HG03175 (cell line): ENCODE data around the gene ARHGAP20.
A peak's percentile ranks its signal among the peaks of the same experiment; 100 is the strongest.

Experiments used
- ATAC-seq: cut with Tn5 transposase; IDR thresholded peaks from one replicate; pipeline ENCODE4 v1.9.1; 2021; ENCODE audit warnings: mild to moderate bottlenecking, moderate library complexity; ENCODE audit not compliant: unreplicated experiment

Gene ARHGAP20

GRCh38 chr11:110711776-110712658 is at the start of gene ARHGAP20:
TSS of gene ARHGAP20 (minus strand) at chr11:110712437. CDS start at chr11:110712231, 206 bp downstream.
- ATAC-seq, result peak; percentile 77

GRCh38 chr11:110761991-110762390 is 49.8 kb upstream of the ARHGAP20 start:
- no peak for ATAC-seq

- ATAC-seq, result no peak
Measured at GRCh38 chr11:110761131-110761530, 48.9 kb upstream of the ARHGAP20 start.

- no peak for ATAC-seq
Measured at GRCh38 chr11:110759972-110760381, 47.7 kb upstream of the ARHGAP20 start.

- no peak for ATAC-seq
Measured at GRCh38 chr11:110757962-110758755, 45.9 kb upstream of the ARHGAP20 start.

- no peak for ATAC-seq
Measured at GRCh38 chr11:110757066-110757465, 44.8 kb upstream of the ARHGAP20 start.

- ATAC-seq, result no peak
Measured at GRCh38 chr11:110755941-110756340, 43.7 kb upstream of the ARHGAP20 start.

GRCh38 chr11:110752890-110753289 is 40.7 kb upstream of the ARHGAP20 start:
- no peak for ATAC-seq

- ATAC-seq, result no peak
Measured at GRCh38 chr11:110750100-110750499, 37.9 kb upstream of the ARHGAP20 start.

GRCh38 chr11:110747531-110747930 is 35.3 kb upstream of the ARHGAP20 start:
- ATAC-seq, result no peak

GRCh38 chr11:110738641-110739040 is 26.4 kb upstream of the ARHGAP20 start:
- no peak for ATAC-seq

GRCh38 chr11:110737593-110737992 is 25.4 kb upstream of the ARHGAP20 start:
- no peak for ATAC-seq

- ATAC-seq, result no peak
Measured at GRCh38 chr11:110736171-110736553, 23.9 kb upstream of the ARHGAP20 start.

GRCh38 chr11:110735455-110736170 is 23.4 kb upstream of the ARHGAP20 start:
- no peak for ATAC-seq

- no peak for ATAC-seq
Measured at GRCh38 chr11:110734790-110735189, 22.6 kb upstream of the ARHGAP20 start.

- ATAC-seq, result no peak
Measured at GRCh38 chr11:110730773-110731172, 18.5 kb upstream of the ARHGAP20 start.

GRCh38 chr11:110728883-110729282 is 16.6 kb upstream of the ARHGAP20 start:
- no peak for ATAC-seq

- ATAC-seq, result no peak
Measured at GRCh38 chr11:110728476-110728875, 16.2 kb upstream of the ARHGAP20 start.

- no peak for ATAC-seq
Measured at GRCh38 chr11:110724358-110724757, 12.1 kb upstream of the ARHGAP20 start.

- ATAC-seq, result no peak
Measured at GRCh38 chr11:110720431-110721275, 8.4 kb upstream of the ARHGAP20 start.
